DOHH2 (cell line): ENCODE results near the gene ARHGAP11A.

Source experiments
- H3F3A ChIP-seq: fragments of 200-600 bp; sonication (generic), shearing (Covaris generic); 2 replicates; pipeline ENCODE4 v1.6.0; 2016; ENCODE audit warnings: antibody characterized with exemption, mild to moderate bottlenecking; ENCODE audit not compliant: control insufficient read depth, insufficient read depth
- H3K27ac ChIP-seq: fragments of 200-600 bp; sonication (generic); 2 replicates; pipeline ENCODE4 v1.5.1; 2014; ENCODE audit warnings: low read depth, mild to moderate bottlenecking, low read length, moderate library complexity
- H3K27me3 ChIP-seq: fragments of 200-600 bp; sonication (generic); 2 replicates; pipeline ENCODE4 v1.6.1; 2014; ENCODE audit warnings: mild to moderate bottlenecking, low read length, mixed read lengths; ENCODE audit not compliant: control insufficient read depth
- H3K36me3 ChIP-seq: fragments of 200-600 bp; sonication (generic); 2 replicates; pipeline ENCODE4 v1.6.1; 2014; ENCODE audit warnings: mild to moderate bottlenecking, low read length, moderate library complexity, mixed read lengths; ENCODE audit not compliant: control insufficient read depth
- H3K4me1 ChIP-seq: fragments of 200-600 bp; sonication (generic); 2 replicates; pipeline ENCODE4 v1.6.1; 2014; ENCODE audit warnings: mild to moderate bottlenecking, low read length, mixed read lengths; ENCODE audit not compliant: control insufficient read depth
- H3K4me2 ChIP-seq: fragments of 200-600 bp; sonication (generic); 2 replicates; pipeline ENCODE4 v1.6.0; 2014; ENCODE audit warnings: mild to moderate bottlenecking, low read length, moderate library complexity
- H3K4me3 ChIP-seq: fragments of 200-600 bp; sonication (generic); 2 replicates; pipeline ENCODE4 v1.5.1; 2014; ENCODE audit warnings: mild to moderate bottlenecking, low read length, mixed read lengths
- H3K79me2 ChIP-seq: fragments of 200-600 bp; sonication (generic); 2 replicates; pipeline ENCODE4 v1.6.1; 2014; ENCODE audit warnings: mild to moderate bottlenecking, low read length, mixed read lengths; ENCODE audit not compliant: control insufficient read depth
- H3K9me2 ChIP-seq: fragments of 200-600 bp; sonication (generic); replicated peaks from 2 replicates; pipeline ENCODE4 v1.6.1; 2014; ENCODE audit warnings: mild to moderate bottlenecking, low read length, mixed read lengths; ENCODE audit not compliant: control insufficient read depth
- H3K9me3 ChIP-seq: fragments of 200-600 bp; sonication (generic); 2 replicates; pipeline ENCODE4 v1.6.1; 2014; ENCODE audit warnings: antibody characterized with exemption, low read length, mixed read lengths; ENCODE audit not compliant: control insufficient read depth, insufficient read depth
- H4K20me1 ChIP-seq: fragments of 200-600 bp; sonication (generic); 2 replicates; pipeline ENCODE4 v1.6.0; 2014; ENCODE audit warnings: low read depth, mild to moderate bottlenecking, antibody characterized with exemption, low read length, moderate library complexity; ENCODE audit not compliant: control insufficient read depth, insufficient read depth
- EZH2phosphoT487 ChIP-seq: fragments of 200-600 bp; sonication (generic); IDR thresholded peaks from 2 replicates; pipeline ENCODE4 v1.6.1; 2017; ENCODE audit warnings: borderline replicate concordance, mild to moderate bottlenecking, antibody characterized with exemption, low read length, moderate library complexity, mixed read lengths
- TF ChIP-seq, protein P1 (sequence below): fragments of 200-600 bp; sonication (generic); IDR thresholded peaks from one replicate; pipeline ENCODE4 v1.5.1; 2014; ENCODE audit warnings: antibody characterized with exemption, mild to moderate bottlenecking, low read depth, low read length; ENCODE audit not compliant: poor library complexity, severe bottlenecking

ARHGAP11A gene

GRCh38 chr15:32652178-32652577 lies 36.9 kb downstream of the ARHGAP11A start:
- Histone ChIP-seq H3K4me2 (no peak overlapping the region), H4K20me1 (no peaks in the 10 kb centered on the region; the same call in 1 of the 2 replicates), H3K36me3 (peaks cover 57% of the 10 kb centered on the region), H3K27me3 (no peaks in the 10 kb centered on the region), H3K79me2 (no peaks in the 10 kb centered on the region), H3K4me3 (no peak overlapping the region), H3F3A (peaks cover 3% of the 10 kb centered on the region; the same call in 1 of the 2 replicates), H3K27ac (no peak overlapping the region), H3K9me2 (no peaks in the 10 kb centered on the region), H3K4me1 (no peaks in the 10 kb centered on the region), H3K9me3 (no peaks in the 10 kb centered on the region)
- TF ChIP-seq, protein P1, sequence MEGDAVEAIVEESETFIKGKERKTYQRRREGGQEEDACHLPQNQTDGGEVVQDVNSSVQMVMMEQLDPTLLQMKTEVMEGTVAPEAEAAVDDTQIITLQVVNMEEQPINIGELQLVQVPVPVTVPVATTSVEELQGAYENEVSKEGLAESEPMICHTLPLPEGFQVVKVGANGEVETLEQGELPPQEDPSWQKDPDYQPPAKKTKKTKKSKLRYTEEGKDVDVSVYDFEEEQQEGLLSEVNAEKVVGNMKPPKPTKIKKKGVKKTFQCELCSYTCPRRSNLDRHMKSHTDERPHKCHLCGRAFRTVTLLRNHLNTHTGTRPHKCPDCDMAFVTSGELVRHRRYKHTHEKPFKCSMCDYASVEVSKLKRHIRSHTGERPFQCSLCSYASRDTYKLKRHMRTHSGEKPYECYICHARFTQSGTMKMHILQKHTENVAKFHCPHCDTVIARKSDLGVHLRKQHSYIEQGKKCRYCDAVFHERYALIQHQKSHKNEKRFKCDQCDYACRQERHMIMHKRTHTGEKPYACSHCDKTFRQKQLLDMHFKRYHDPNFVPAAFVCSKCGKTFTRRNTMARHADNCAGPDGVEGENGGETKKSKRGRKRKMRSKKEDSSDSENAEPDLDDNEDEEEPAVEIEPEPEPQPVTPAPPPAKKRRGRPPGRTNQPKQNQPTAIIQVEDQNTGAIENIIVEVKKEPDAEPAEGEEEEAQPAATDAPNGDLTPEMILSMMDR, result no peak
- no peak for TF ChIP-seq EZH2phosphoT487

DNA sequence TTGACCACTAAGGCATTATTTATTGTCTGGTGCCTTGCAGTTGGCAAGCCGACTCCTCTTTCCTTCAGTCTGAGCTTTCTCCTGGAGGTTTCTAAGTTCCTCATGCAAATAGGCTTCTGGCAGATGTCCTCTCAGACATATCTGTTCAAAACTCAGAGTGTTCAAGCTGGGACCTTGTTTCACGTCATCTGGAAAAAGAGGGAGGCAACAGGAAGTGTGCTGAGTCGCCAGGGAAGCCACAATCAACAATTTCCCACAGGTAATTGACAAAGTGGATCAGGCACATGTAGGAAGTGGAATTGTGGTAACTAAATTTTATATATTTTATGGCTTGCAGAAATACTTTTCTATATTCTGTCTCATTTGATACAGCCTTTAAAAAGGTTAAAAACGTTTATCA lies 40.8 kb downstream of the ARHGAP11A start:
- Histone ChIP-seq H3K36me3 (peaks cover 40% of the 10 kb centered on the region), H3K4me2 (no peak overlapping the region)

GRCh38 chr15:32656496-32656895 lies 41.2 kb downstream of the ARHGAP11A start:
- Histone ChIP-seq H3K4me2 (no peak overlapping the region), H3F3A (0 out of 2 replicates have a peak, but pooled peaks cover 4% of the 10 kb centered on the region), H3K9me2 (no peaks in the 10 kb centered on the region), H3K4me3 (no peak overlapping the region), H3K79me2 (no peaks in the 10 kb centered on the region), H3K27me3 (no peaks in the 10 kb centered on the region), H3K36me3 (peaks cover 39% of the 10 kb centered on the region), H3K9me3 (no peaks in the 10 kb centered on the region), H4K20me1 (no peaks in the 10 kb centered on the region), H3K27ac (no peak overlapping the region), H3K4me1 (no peaks in the 10 kb centered on the region)
- TF ChIP-seq, protein P1, result no peak
- no peak for TF ChIP-seq EZH2phosphoT487

More for the DNA sequence above, 40.8 kb downstream of the ARHGAP11A start:
- Histone ChIP-seq H4K20me1 (no peaks in the 10 kb centered on the region), H3K4me3 (no peak overlapping the region), H3K9me3 (no peaks in the 10 kb centered on the region), H3K27ac (no peak overlapping the region), H3K27me3 (no peaks in the 10 kb centered on the region), H3F3A (0 out of 2 replicates have a peak, but pooled peaks cover 3% of the 10 kb centered on the region), H3K9me2 (no peaks in the 10 kb centered on the region), H3K4me1 (no peaks in the 10 kb centered on the region), H3K79me2 (no peaks in the 10 kb centered on the region)
- TF ChIP-seq, protein P1, result no peak
- TF ChIP-seq EZH2phosphoT487, result no peak
